Measurements from ENCODE around the gene HCRTR1.

The HCRTR1 gene

GRCh38 chr1:31626223-31627207 lies 9.0 kb downstream of the HCRTR1 start:
- no peak for TF ChIP-seq CTCF (IDR thresholded peaks at IDR 0.05; ENCODE audit: low read depth, low read length, missing control alignments)
- in situ Hi-C loops (cut with HindIII; ENCODE audit: low sequenced_read_pairs) = no loop called here
- no peak for DNase-seq (ENCODE audit: low read depth)
- no peak overlapping the region for H3K4me3 ChIP-seq (ENCODE audit: low read depth, low read length)

GRCh38 chr1:31627301-31627929 lies 9.9 kb downstream of the HCRTR1 start:
- TF ChIP-seq CTCF (IDR thresholded peaks at IDR 0.05; ENCODE audit: low read depth, low read length, missing control alignments) = no peak
- no peak overlapping the region for H3K4me3 ChIP-seq (ENCODE audit: low read depth, low read length)
- in situ Hi-C loops (cut with HindIII; ENCODE audit: low sequenced_read_pairs) = no loop called here
- no peak for DNase-seq (ENCODE audit: low read depth)

GRCh38 chr1:31627930-31628559 lies 10.6 kb downstream of the HCRTR1 start:
- H3K4me3 ChIP-seq (ENCODE audit: low read depth, low read length) = no peak overlapping the region
- TF ChIP-seq CTCF (IDR thresholded peaks at IDR 0.05; ENCODE audit: low read depth, low read length, missing control alignments) = no peak
- peak; percentile 11 for DNase-seq (ENCODE audit: low read depth)
- in situ Hi-C loops (cut with HindIII; ENCODE audit: low sequenced_read_pairs) = no loop called here

GRCh38 chr1:31628931-31629556 lies 11.6 kb downstream of the HCRTR1 start:
- DNase-seq (ENCODE audit: low read depth) = no peak
- in situ Hi-C loops (cut with HindIII; ENCODE audit: low sequenced_read_pairs) = no loop called here
- H3K4me3 ChIP-seq (ENCODE audit: low read depth, low read length) = no peak overlapping the region
- no peak for TF ChIP-seq CTCF (IDR thresholded peaks at IDR 0.05; ENCODE audit: low read depth, low read length, missing control alignments)

- in situ Hi-C loops (cut with HindIII; ENCODE audit: low sequenced_read_pairs) = loop anchor here (10.0 kb wide), 1 partner anchor 82 kb away; no protein-coding TSS in a partner anchor
- DNase-seq (ENCODE audit: low read depth) = no peak
- TF ChIP-seq CTCF (IDR thresholded peaks at IDR 0.05; ENCODE audit: low read depth, low read length, missing control alignments) = no peak
- H3K4me3 ChIP-seq (ENCODE audit: low read depth, low read length) = no peak overlapping the region
These were observed 15.2 kb downstream of the HCRTR1 start for GRCh38 chr1:31632649-31633048.

GRCh38 chr1:31633117-31633516 lies 15.6 kb downstream of the HCRTR1 start:
- in situ Hi-C loops (cut with HindIII; ENCODE audit: low sequenced_read_pairs) = loop anchor here (10.0 kb wide), 1 partner anchor 82 kb away; no protein-coding TSS in a partner anchor
- no peak overlapping the region for H3K4me3 ChIP-seq (ENCODE audit: low read depth, low read length)
- TF ChIP-seq CTCF (IDR thresholded peaks at IDR 0.05; ENCODE audit: low read depth, low read length, missing control alignments) = peak; percentile 54
- no peak for DNase-seq (ENCODE audit: low read depth)

Data from astrocyte of the cerebellum (primary cell).